Liver (tissue), 3 donors: ENCODE results near the gene ZNF618.

Source experiments
- ATF3 ChIP-seq: IDR thresholded peaks from 2 replicates; pipeline ENCODE4 v1.6.1; 2016; ENCODE audit warnings: antibody characterized with exemption
- CTCF ChIP-seq: fragments of 150-350 bp; IDR thresholded peaks from 2 replicates; pipeline ENCODE4 v1.5.1; 2017; ENCODE audit warnings: improper control_type of control experiment, low read depth, low read length; ENCODE audit not compliant: missing input control
- EGR1 ChIP-seq, 2 donors: IDR thresholded peaks; 2 replicates each; pipeline ENCODE4 v1.6.1; 2016 to 2018; ENCODE audit warnings: antibody characterized with exemption in 2 of 2, low read depth in 2 of 2
- FOXA1 ChIP-seq: IDR thresholded peaks from 2 replicates; pipeline ENCODE4 v1.6.1; 2016; ENCODE audit warnings: antibody characterized with exemption
- HNF4G ChIP-seq: IDR thresholded peaks from 2 replicates; pipeline ENCODE4 v1.6.1; 2016; ENCODE audit warnings: antibody characterized with exemption
- JUND ChIP-seq, 2 donors: IDR thresholded peaks; 2 replicates each; pipeline ENCODE4 v1.6.1; 2016; ENCODE audit warnings: antibody characterized with exemption in 2 of 2
- MAX ChIP-seq: IDR thresholded peaks from 2 replicates; pipeline ENCODE4 v1.6.1; 2016; ENCODE audit warnings: antibody characterized with exemption
- RAD21 ChIP-seq, 2 donors: IDR thresholded peaks; 2 replicates each; pipeline ENCODE4 v1.6.1; 2016; ENCODE audit warnings: antibody characterized with exemption in 2 of 2, mild to moderate bottlenecking in 2 of 2
- REST ChIP-seq: IDR thresholded peaks from 2 replicates; pipeline ENCODE4 v1.6.1; 2016; ENCODE audit warnings: antibody characterized with exemption, mild to moderate bottlenecking
- RXRA ChIP-seq, 2 donors: IDR thresholded peaks; 2 replicates each; pipeline ENCODE4 v1.6.1; 2017 to 2018; ENCODE audit warnings: antibody characterized with exemption in 2 of 2, mild to moderate bottlenecking in 1 of 2
- SP1 ChIP-seq: IDR thresholded peaks from 2 replicates; pipeline ENCODE4 v1.6.1; 2018; ENCODE audit warnings: antibody characterized with exemption, mild to moderate bottlenecking
- ZBTB33 ChIP-seq: IDR thresholded peaks from 2 replicates; pipeline ENCODE4 v1.6.1; 2016; ENCODE audit warnings: antibody characterized with exemption
- donor health status: healthy.
- donor health status: healthy.

GRCh38 chr9:114072184-114073140, 196.4 kb downstream of the ZNF618 start:
- TF ChIP-seq CTCF, result no peak
- TF ChIP-seq REST, result no peak
- no peak for TF ChIP-seq MAX
- TF ChIP-seq SP1, result no peak
- no peak for TF ChIP-seq EGR1 (IDR thresholded peaks at IDR 0.05; ENCODE audit: low read depth in 2 of 2)
- no peak for TF ChIP-seq JUND (IDR thresholded peaks at IDR 0.05)
- TF ChIP-seq RXRA (IDR thresholded peaks at IDR 0.05), result no peak
- no peak for TF ChIP-seq FOXA1
- TF ChIP-seq ATF3, result no peak
- no peak for TF ChIP-seq ZBTB33
- no peak for TF ChIP-seq HNF4G
- no peak for TF ChIP-seq RAD21 (IDR thresholded peaks at IDR 0.05)
